Kidney epithelial cell (primary cell): ENCODE results near the gene RAB7A. TPM values are rescaled to one million over a fixed set of nuclear protein-coding genes. Genes with fewer than 3 reads are reported as not detected.

Experiments
- DNase-seq: peaks from one replicate; pipeline ENCODE4 v3.0.0-alpha.2; 2010; ENCODE audit warnings: low read depth
- H3K27me3 ChIP-seq: 2 replicates; pipeline ENCODE4 v1.6.0; 2011; ENCODE audit warnings: low read length; ENCODE audit not compliant: control insufficient read depth, insufficient read depth
- H3K36me3 ChIP-seq: 2 replicates; pipeline ENCODE4 v1.5.1; 2011; ENCODE audit warnings: low read length; ENCODE audit not compliant: control insufficient read depth, insufficient read depth
- H3K4me3 ChIP-seq: 2 replicates; pipeline ENCODE4 v1.5.1; 2011; ENCODE audit warnings: low read depth, mild to moderate bottlenecking, control low read depth, low read length
- CTCF ChIP-seq: IDR thresholded peaks from 2 replicates; pipeline ENCODE4 v1.5.1; 2011; ENCODE audit warnings: mild to moderate bottlenecking, moderate library complexity, low read length, control low read depth, inconsistent platforms; ENCODE audit not compliant: insufficient read depth, poor library complexity, severe bottlenecking
- total RNA-seq: library from RNA; depleted of rRNA; stranded (reverse); fragments of >200 nt; gene quantifications from 2 replicates; pipeline ENCODE4 v1.2.3, GENCODE V29; 2015

The RAB7A gene
- total RNA-seq, 1 donor from 2014 or later = 114 TPM

- H3K27me3 ChIP-seq = no peaks in the 10 kb centered on the region
- TF ChIP-seq CTCF = no peak
- DNase-seq = no peak
- no peaks in the 10 kb centered on the region for H3K36me3 ChIP-seq
- H3K4me3 ChIP-seq = no peak overlapping the region
Observed at GRCh38 chr3:128684986-128685726, 40.8 kb upstream of the RAB7A start.

- Histone ChIP-seq H3K36me3 (no peaks in the 10 kb centered on the region), H3K4me3 (no peak overlapping the region), H3K27me3 (no peaks in the 10 kb centered on the region)
- no peak for DNase-seq
- no peak for TF ChIP-seq CTCF
Observed at GRCh38 chr3:128686465-128686864, 39.5 kb upstream of the RAB7A start.

DNA sequence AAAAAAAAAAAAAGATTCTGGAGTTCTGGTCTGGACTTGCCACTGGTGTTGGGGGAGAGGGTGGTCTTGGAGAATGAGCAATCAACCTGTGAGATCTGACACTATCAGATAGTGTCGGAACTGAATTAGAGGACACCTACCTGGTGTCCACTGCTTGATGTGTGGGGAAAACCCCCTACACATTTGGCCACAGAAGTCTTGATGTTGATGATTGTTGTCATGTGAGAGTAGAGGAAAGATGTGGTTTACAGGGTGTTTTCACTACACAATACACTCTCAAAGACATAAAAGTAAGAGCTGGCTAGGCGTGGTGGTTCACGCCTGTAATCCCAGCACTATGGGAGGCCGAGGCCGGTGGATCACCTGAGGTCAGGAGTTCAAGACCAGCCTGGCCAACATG is 36.9 kb upstream of the RAB7A start:
- H3K27me3 ChIP-seq = no peaks in the 10 kb centered on the region
- TF ChIP-seq CTCF = no peak
- no peak overlapping the region for H3K4me3 ChIP-seq

DNA sequence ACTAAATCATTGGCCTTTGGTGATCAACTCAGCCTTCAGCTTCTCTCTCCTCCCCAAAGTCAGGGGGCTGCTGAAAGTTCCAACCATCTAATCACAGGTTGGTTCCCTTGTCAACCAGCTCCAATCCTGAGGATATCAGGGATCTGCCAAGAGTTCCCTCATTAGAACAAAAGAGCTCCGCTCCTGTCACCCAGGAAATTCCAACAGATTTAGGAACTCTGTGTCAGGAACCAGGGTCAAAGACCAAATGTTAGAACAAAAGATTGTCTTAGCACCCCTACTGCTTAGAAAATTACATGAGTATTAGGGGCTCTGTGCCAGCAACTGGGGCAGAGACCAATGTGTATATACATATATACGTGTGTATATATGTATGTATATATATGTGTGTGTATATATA is 32.3 kb upstream of the RAB7A start:
- Histone ChIP-seq H3K27me3 (no peaks in the 10 kb centered on the region), H3K36me3 (no peaks in the 10 kb centered on the region), H3K4me3 (no peak overlapping the region)
- DNase-seq = no peak
- TF ChIP-seq CTCF = no peak

More for the DNA sequence above, 36.9 kb upstream of the RAB7A start:
- DNase-seq = no peak
- no peaks in the 10 kb centered on the region for H3K36me3 ChIP-seq

- TF ChIP-seq CTCF = no peak
Observed at GRCh38 chr3:128697341-128697740, 28.6 kb upstream of the RAB7A start.

DNA sequence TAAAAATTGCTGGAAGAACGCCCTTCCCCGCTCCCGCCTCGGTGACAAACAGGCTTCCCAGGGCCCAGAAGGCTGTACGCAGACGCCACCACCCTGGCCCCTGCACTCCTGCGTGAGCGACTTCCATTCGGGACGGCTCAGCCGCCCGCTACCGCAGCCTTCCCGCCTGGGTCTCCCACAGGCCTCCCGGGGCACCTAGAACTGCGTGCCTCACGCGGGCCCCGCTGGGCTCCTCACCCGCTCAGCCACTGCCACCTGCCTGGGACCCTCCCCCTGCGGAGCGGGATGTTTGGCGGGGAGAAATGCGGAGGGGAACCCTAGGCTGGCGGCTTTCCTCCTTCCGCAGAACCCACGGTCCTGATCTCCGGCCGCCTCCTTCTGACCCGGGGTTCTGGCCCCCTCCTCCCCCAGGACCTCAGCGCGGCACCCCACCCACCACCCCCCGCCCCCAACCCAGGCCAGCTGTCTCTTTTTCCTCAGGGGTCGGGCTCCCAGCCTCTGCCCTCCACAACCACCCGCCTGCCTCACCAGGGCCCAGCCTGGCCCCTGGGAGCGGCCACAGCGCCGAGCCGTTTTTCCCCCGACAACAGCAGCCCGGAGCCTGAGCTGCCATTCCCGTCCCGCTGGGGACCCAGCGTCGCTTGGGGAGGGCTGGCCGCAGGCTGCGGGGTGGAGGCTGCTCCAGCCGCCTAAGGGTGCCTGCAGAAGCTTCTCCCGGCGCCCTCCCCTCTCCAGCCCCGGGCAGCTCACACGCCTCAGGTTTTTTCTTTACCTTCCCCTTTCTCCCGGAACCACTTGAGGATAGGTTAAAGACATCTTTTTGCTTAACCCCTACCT is 27.6 kb upstream of the RAB7A start:
- no peak for DNase-seq
- no peak for TF ChIP-seq CTCF
- Histone ChIP-seq H3K36me3 (no peaks in the 10 kb centered on the region), H3K27me3 (no peaks in the 10 kb centered on the region), H3K4me3 (peak overlapping the region; percentile 55)

More at GRCh38 chr3:128697341-128697740, 28.6 kb upstream of the RAB7A start:
- Histone ChIP-seq H3K4me3 (no peak overlapping the region), H3K36me3 (no peaks in the 10 kb centered on the region), H3K27me3 (no peaks in the 10 kb centered on the region)
- DNase-seq = no peak
